IPS-11a (cell line): ENCODE results near the gene INSIG1.

ENCODE experiments used
- H3K4me3 ChIP-seq: one replicate; pipeline ENCODE4 v1.5.1; 2013; ENCODE audit warnings: low read depth, low read length, control low read depth

Gene INSIG1

DNA sequence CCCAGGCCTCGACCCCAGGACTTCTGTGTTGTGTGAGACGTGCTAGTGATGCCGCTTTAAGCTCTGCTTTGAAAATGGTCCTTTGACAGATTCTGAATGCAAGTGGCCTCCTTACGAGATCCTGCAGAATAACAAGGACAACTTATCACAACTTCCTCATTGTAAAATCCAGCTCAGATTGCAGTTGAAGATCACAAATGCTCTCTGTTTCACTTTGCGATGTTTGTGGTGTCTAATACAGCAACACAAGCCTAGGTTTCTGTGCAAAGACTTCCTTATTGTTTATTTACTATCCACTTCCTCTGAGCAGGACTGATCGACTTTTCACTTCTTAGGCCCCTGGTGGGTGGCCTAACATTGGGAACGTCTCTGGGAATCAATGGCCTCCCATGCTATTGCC lies 31.7 kb upstream of the INSIG1 start:
- H3K4me3 ChIP-seq: no peak overlapping the region

DNA sequence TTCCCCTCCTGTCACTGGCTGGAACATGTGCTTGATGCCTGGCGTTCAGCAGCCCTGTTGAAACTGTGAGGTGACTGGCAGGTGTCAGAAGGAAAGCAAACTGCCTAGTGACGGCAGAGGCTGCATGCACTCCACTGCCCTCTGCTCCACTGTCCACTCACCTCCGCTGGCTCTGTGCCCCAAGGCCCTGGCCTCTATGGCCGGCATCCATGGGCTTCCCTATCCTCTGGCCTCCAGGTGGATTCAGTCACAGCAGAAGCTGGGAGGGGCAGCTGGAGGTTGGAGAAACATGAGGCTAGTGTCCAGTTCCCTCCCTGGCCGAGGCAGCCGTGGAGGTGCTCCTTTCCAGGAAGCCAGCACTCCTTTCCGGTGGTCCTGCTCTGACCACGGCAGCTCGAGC lies 31.2 kb upstream of the INSIG1 start:
- no peak overlapping the region for H3K4me3 ChIP-seq

DNA sequence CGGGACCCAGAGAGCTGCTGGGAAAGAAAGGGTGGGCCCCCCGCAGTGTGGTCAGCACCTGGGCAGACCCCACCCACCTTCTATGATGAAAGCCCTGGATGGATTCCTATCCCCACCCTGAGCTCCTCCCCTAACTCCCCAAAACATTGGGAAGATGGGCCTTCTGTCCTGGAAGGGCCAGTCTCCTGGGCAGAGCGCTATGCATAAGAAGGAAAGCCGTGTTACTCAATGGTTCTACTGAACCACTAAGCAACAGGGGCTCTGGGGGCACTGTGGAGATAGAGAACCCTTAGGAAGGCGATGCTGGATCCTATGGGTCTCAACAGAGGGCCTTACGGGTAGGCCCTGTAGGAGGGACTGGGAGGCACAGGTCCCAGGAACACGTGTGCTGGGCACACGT lies 30.7 kb upstream of the INSIG1 start:
- no peak overlapping the region for H3K4me3 ChIP-seq

DNA sequence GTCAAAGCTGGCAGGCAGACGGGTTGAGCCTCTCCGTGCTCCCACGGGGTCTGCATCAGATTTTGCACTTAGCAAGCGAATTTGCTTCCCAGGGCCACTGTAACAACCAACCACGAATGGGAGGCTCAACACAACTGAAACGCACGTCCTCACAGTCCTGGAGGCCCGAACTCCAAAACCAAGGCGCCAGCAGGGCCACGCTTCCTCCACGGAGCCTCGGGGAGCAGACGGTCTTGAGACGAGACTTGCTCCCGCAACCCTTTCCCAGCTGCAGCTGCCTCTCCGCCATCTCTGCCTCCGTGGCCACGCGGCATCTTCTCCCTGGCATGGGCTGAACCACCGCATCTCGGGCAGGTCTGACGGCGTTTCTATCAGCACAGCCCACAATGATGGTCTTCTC lies 30.2 kb upstream of the INSIG1 start:
- H3K4me3 ChIP-seq: no peak overlapping the region

DNA sequence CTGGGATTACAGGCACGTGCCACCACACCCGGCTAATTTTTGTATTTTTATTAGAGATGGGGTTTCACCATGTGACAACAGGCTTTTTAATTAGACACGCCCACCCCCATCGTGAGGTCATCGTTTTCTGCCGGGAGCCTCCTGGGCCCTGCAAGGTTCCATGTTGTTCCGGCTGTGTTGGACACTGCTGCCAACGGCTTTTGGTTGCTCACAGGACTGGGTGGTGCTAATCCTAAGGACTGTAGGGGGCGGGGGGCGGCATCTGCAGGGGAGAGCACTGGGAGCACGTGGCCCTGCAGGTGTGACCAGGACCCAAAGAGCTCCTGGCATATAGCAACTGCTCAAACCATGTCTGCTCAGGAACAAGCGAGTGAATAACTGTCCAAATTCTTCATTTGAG lies 29.5 kb upstream of the INSIG1 start:
- no peak overlapping the region for H3K4me3 ChIP-seq

- H3K4me3 ChIP-seq: no peak overlapping the region
These were observed 28.6 kb upstream of the INSIG1 start for GRCh38 chr7:155268921-155269650.

GRCh38 chr7:155269766-155270585 lies 27.7 kb upstream of the INSIG1 start:
- H3K4me3 ChIP-seq: no peak overlapping the region

- no peak overlapping the region for H3K4me3 ChIP-seq
These were observed 26.8 kb upstream of the INSIG1 start for GRCh38 chr7:155270861-155271260.

DNA sequence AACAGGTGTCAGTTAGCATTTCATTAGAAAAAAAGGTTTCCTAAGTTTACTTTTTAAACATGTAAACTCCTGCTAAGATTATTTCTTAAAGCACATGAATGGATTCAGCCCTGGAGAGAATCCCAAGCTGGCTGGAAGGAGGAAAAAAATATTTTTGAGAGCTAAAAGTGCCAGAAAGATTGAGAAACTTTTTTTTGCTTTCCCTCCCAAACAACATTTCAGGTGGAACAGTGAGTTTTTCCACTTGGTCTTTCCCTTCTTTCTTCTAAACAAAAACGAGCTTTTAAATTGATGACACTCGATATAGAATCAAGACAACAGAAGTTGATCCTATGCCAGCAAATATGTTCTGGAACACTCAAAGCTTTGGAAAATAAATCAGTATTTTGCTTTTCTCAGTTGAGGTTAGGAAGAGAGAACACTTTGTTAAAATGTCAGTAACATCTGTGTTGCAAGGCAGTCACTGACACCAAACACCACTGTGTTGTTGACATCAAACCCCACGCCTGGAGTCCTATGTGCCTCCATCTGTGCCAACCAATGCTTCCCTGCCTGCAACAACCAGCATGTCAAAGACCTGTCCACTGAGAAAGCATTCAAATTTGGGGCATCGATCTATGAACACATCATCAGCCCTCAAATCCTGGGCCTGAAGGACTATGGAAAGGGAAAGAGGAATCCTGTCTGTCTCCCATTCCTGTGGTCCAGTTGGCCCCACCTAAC lies 22.9 kb upstream of the INSIG1 start:
- H3K4me3 ChIP-seq: no peak overlapping the region

- no peak overlapping the region for H3K4me3 ChIP-seq
These were observed 21.5 kb upstream of the INSIG1 start for GRCh38 chr7:155276042-155276799.

GRCh38 chr7:155276800-155277375 lies 20.8 kb upstream of the INSIG1 start:
- no peak overlapping the region for H3K4me3 ChIP-seq

GRCh38 chr7:155277385-155277994 lies 20.2 kb upstream of the INSIG1 start:
- H3K4me3 ChIP-seq: no peak overlapping the region

GRCh38 chr7:155278921-155279320 lies 18.8 kb upstream of the INSIG1 start:
- no peak overlapping the region for H3K4me3 ChIP-seq

DNA sequence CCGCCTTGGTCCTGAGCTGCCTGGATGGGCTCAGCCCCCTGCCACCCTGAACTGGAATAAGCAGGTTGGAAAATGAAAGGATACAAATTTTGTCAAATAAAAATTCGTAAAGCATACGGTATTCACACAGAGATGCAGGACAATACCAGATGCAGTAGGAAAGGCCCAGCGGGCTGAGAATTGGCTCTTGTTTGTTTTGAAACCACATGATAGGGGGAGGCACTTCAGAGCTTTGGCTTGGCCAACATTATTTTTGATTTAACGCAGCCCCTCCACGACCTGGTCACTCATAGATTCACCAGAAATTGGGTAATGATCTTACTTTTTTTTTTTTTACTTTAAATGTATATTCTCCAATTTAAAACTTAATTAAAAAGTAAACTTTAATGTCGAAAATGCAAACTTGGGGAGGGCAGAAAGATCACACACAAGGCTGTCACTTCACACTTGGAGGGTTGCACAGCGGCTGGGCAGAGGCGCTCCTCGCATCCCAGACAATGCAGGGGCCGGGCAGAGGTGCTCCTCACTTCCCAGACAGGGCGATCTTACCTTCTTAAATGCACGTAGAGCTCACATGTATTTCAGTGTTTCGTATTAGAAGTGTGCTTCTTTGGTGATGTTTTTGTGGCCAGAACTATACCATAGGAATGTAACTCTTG lies 17.8 kb upstream of the INSIG1 start:
- no peak overlapping the region for H3K4me3 ChIP-seq

DNA sequence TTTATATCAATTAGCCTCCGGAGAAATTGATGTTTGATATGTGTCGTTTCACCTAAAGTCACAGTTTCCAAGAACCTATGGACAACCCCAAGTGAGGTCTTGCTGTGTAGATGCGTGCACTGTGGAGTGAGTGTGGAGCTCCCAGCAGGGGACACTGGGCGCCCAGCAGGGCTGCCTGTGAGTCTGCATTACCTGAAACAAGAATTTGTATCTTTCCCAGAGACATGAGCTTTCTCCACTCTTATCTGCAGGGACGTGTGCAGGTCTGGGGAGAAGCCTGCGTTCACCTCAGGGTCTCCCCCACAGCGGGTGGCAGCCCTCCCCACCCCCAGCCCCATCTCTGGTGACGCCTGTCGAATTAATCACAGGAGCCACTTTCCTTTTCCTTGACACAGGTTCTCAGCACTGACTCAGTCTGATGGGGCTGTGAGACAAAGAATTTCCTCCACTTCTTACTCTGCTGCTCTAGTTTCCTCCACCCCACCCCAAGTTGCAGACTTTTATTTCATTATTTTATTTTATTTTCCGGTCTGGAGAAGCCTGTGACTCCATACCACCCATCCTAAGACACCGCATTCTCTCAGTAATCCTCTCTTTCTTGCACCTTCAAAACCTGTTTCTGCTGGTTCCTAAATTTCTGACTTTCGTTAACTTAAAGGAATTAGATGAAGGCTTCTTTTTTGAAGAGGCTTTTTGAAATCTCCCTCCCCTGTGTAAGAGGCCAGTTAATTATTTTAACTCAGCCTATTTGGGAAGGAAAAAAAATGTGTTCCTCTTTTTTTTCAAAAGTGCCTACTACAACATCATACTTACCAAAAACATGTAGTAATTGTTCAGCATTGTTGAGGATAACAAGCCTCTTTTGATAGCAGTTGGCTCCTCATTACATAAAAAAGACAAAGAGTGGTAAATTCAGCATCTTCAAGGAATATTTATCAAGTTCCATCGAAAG lies 17.0 kb upstream of the INSIG1 start:
- no peak overlapping the region for H3K4me3 ChIP-seq

DNA sequence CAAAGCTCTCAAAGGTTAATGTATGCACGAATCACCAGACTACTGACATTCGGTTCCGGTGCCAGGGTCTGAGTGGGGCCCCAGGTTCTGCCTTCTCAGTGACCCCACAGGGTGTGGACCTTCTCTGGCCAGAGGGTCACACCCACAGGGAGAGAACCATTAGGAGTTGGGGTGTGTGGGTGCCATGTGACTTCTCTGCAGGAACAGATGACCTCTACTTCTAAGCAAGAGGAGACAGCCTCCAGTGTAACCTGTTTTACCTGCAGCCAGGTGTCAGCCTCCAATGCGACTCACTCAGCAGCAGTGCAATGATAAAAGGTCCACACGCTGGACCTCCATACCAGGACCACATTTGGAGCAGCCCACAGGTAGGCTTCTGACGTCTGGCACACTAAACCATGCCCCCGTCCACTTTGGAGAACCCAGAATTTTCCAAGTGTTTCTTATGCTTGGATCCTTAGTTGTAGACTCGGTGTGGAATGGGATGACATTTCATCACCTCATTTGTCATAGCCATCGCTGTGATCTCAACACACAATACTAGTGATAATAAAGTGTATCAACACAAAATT lies 16.2 kb upstream of the INSIG1 start:
- H3K4me3 ChIP-seq: no peak overlapping the region

DNA sequence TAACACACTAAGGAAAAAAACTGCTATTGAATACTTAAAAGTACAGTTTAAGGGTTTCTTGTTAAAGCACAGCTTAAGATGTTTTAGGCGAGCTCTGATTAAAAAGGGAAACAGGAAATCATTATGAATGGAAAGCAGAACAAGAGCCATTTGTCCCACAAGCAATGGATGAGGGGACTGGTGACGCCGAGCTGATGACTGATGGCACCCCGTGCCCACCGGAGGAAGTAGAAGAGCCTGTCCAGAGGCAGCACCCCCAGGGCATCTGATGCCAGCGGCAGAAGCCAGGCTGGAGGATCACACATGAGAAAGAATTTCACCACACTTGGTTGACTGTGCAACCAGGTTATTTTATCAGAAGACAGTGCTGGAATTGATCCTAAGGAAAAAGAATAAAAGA lies 15.0 kb upstream of the INSIG1 start:
- H3K4me3 ChIP-seq: no peak overlapping the region

GRCh38 chr7:155283565-155284194 lies 14.0 kb upstream of the INSIG1 start:
- no peak overlapping the region for H3K4me3 ChIP-seq
